KMS-11 (cell line): ENCODE results near the gene HRK.

ENCODE experiments used
- H2AFZ ChIP-seq: fragments of 200-600 bp; sonication (generic); 2 replicates; pipeline ENCODE4 v1.6.1; 2016; ENCODE audit warnings: antibody characterized with exemption, mixed run types, low read depth
- H3K27ac ChIP-seq: fragments of 200-600 bp; sonication (generic); 2 replicates; pipeline ENCODE4 v1.6.1; 2016; ENCODE audit warnings: mild to moderate bottlenecking, mixed run types
- H3K27me3 ChIP-seq: fragments of 200-600 bp; sonication (generic); 2 replicates; pipeline ENCODE4 v1.6.1; 2017; ENCODE audit warnings: mild to moderate bottlenecking, low read depth, mixed run types, moderate library complexity; ENCODE audit not compliant: insufficient read depth
- H3K36me3 ChIP-seq: fragments of 200-600 bp; sonication (generic); 2 replicates; pipeline ENCODE4 v1.6.1; 2017; ENCODE audit warnings: mild to moderate bottlenecking, mixed run types; ENCODE audit not compliant: insufficient read depth
- H3K4me1 ChIP-seq: fragments of 200-600 bp; sonication (generic); 2 replicates; pipeline ENCODE4 v1.6.1; 2016; ENCODE audit warnings: mild to moderate bottlenecking, low read depth, mixed run types; ENCODE audit not compliant: poor library complexity, severe bottlenecking
- H3K4me2 ChIP-seq: fragments of 200-600 bp; sonication (generic); 2 replicates; pipeline ENCODE4 v1.7.0; 2016; ENCODE audit warnings: mild to moderate bottlenecking, mixed run types
- H3K4me3 ChIP-seq: fragments of 200-600 bp; sonication (generic); IDR thresholded peaks from 2 replicates; pipeline ENCODE4 v1.6.1; 2017; ENCODE audit warnings: low read depth, low read length, mixed read lengths; ENCODE audit not compliant: insufficient read depth
- H3K79me2 ChIP-seq: fragments of 200-600 bp; sonication (generic); 2 replicates; pipeline ENCODE4 v1.6.1; 2016; ENCODE audit warnings: low read depth, mixed run types; ENCODE audit not compliant: insufficient read depth
- H3K9ac ChIP-seq: fragments of 200-600 bp; sonication (generic); 2 replicates; pipeline ENCODE4 v1.6.1; 2016; ENCODE audit warnings: mild to moderate bottlenecking, mixed run types
- H4K20me1 ChIP-seq: fragments of 200-600 bp; sonication (generic); 2 replicates; pipeline ENCODE4 v1.6.1; 2016; ENCODE audit warnings: mild to moderate bottlenecking, mixed run types; ENCODE audit not compliant: insufficient read depth
- CTCF ChIP-seq: fragments of 200-600 bp; sonication (generic); conservative IDR thresholded peaks from 2 replicates; pipeline ENCODE4 v1.6.1; 2017; ENCODE audit warnings: low read depth, mild to moderate bottlenecking, antibody characterized with exemption, low read length, moderate library complexity, mixed read lengths

HRK gene

GRCh38 chr12:116906285-116906684 is 25.0 kb upstream of the HRK start:
- no peaks in the 10 kb centered on the region for H4K20me1 ChIP-seq
- no peaks in the 10 kb centered on the region for H3K4me1 ChIP-seq
- H3K27ac ChIP-seq, result no peak overlapping the region
- peaks cover under 1% of the 10 kb centered on the region for H3K79me2 ChIP-seq
- H3K4me3 ChIP-seq, result no peak overlapping the region
- no peaks in the 10 kb centered on the region for H3K36me3 ChIP-seq
- no peak for TF ChIP-seq CTCF
- no peak overlapping the region for H2AFZ ChIP-seq
- H3K4me2 ChIP-seq, result no peak overlapping the region
- no peak overlapping the region for H3K9ac ChIP-seq
- no peaks in the 10 kb centered on the region for H3K27me3 ChIP-seq

- no peak overlapping the region for H3K9ac ChIP-seq
- no peak overlapping the region for H3K27ac ChIP-seq
- no peak overlapping the region for H2AFZ ChIP-seq
- H3K4me2 ChIP-seq, result no peak overlapping the region
- H4K20me1 ChIP-seq, result no peaks in the 10 kb centered on the region
- H3K4me1 ChIP-seq, result no peaks in the 10 kb centered on the region
- no peaks in the 10 kb centered on the region for H3K36me3 ChIP-seq
- no peak overlapping the region for H3K4me3 ChIP-seq
- H3K27me3 ChIP-seq, result no peaks in the 10 kb centered on the region
- H3K79me2 ChIP-seq, result no peaks in the 10 kb centered on the region
- no peak for TF ChIP-seq CTCF
These were observed 22.6 kb upstream of the HRK start for GRCh38 chr12:116903818-116904217.

- H2AFZ ChIP-seq, result no peak overlapping the region
- H3K4me3 ChIP-seq, result no peak overlapping the region
- H3K27ac ChIP-seq, result no peak overlapping the region
- H3K79me2 ChIP-seq, result no peaks in the 10 kb centered on the region
- no peaks in the 10 kb centered on the region for H4K20me1 ChIP-seq
- no peaks in the 10 kb centered on the region for H3K4me1 ChIP-seq
- no peak for TF ChIP-seq CTCF
- H3K9ac ChIP-seq, result no peak overlapping the region
- H3K4me2 ChIP-seq, result no peak overlapping the region
- no peaks in the 10 kb centered on the region for H3K36me3 ChIP-seq
- no peaks in the 10 kb centered on the region for H3K27me3 ChIP-seq
These were observed 20.4 kb upstream of the HRK start for GRCh38 chr12:116901612-116902011.

GRCh38 chr12:116898669-116899068 is 17.4 kb upstream of the HRK start:
- no peak overlapping the region for H2AFZ ChIP-seq
- no peaks in the 10 kb centered on the region for H4K20me1 ChIP-seq
- no peak for TF ChIP-seq CTCF
- H3K9ac ChIP-seq, result no peak overlapping the region
- no peak overlapping the region for H3K4me3 ChIP-seq
- H3K4me2 ChIP-seq, result no peak overlapping the region
- no peaks in the 10 kb centered on the region for H3K36me3 ChIP-seq
- no peak overlapping the region for H3K27ac ChIP-seq
- no peaks in the 10 kb centered on the region for H3K79me2 ChIP-seq
- no peaks in the 10 kb centered on the region for H3K4me1 ChIP-seq
- H3K27me3 ChIP-seq, result no peaks in the 10 kb centered on the region

GRCh38 chr12:116897476-116897875 is 16.2 kb upstream of the HRK start:
- H3K4me1 ChIP-seq, result no peaks in the 10 kb centered on the region
- no peak overlapping the region for H3K9ac ChIP-seq
- H3K36me3 ChIP-seq, result no peaks in the 10 kb centered on the region
- H3K27me3 ChIP-seq, result no peaks in the 10 kb centered on the region
- H3K27ac ChIP-seq, result no peak overlapping the region
- H2AFZ ChIP-seq, result no peak overlapping the region
- H4K20me1 ChIP-seq, result no peaks in the 10 kb centered on the region
- H3K79me2 ChIP-seq, result no peaks in the 10 kb centered on the region
- no peak overlapping the region for H3K4me2 ChIP-seq
- no peak overlapping the region for H3K4me3 ChIP-seq
- TF ChIP-seq CTCF, result no peak
